C1 segment of cervical spinal cord (tissue), 14 donors: ENCODE data around the gene IRS1.
A peak's percentile ranks its signal among the peaks of the same experiment; 100 is the strongest.

Source experiments
- DNase-seq, 14 donors: peaks; one replicate each; lab custom pipeline; 2025; lab: John Stamatoyannopoulos, UW

IRS1 gene

GRCh38 chr2:226818930-226819329 lies 19.3 kb upstream of the IRS1 start:
- no peak for DNase-seq

- peak in 1 of 14 donors; percentile 8 for DNase-seq
These were observed 13.6 kb upstream of the IRS1 start for GRCh38 chr2:226813148-226813701.

GRCh38 chr2:226803410-226803809 lies 3.8 kb upstream of the IRS1 start:
- DNase-seq: no peak

- peak in 2 of 14 donors; percentile 18 to 70 for DNase-seq
These were observed 3.0 kb upstream of the IRS1 start for GRCh38 chr2:226802573-226802972.

- peak; percentile 63 to 98 (median 88) for DNase-seq
These were observed 1.5 kb upstream of the IRS1 start for GRCh38 chr2:226800941-226801784.

- DNase-seq: peak in 5 of 14 donors; percentile 43 to 77 (median 58)
These were observed 638 bp upstream of the IRS1 start for GRCh38 chr2:226799976-226800940.

GRCh38 chr2:226798422-226799210 lies 1.0 kb downstream of the IRS1 start:
- peak in 4 of 14 donors; percentile 46 to 70 (median 56) for DNase-seq

GRCh38 chr2:226797989-226798421 lies 1.6 kb downstream of the IRS1 start:
- DNase-seq: peak in 1 of 14 donors; percentile 21

- no peak for DNase-seq
These were observed 2.2 kb downstream of the IRS1 start for GRCh38 chr2:226797289-226797988.

GRCh38 chr2:226796840-226797288 lies 2.8 kb downstream of the IRS1 start:
- DNase-seq: peak in 1 of 14 donors; percentile 9

- DNase-seq: no peak
These were observed 3.4 kb downstream of the IRS1 start for GRCh38 chr2:226796012-226796839.

GRCh38 chr2:226795281-226796011 lies 4.2 kb downstream of the IRS1 start:
- peak in 1 of 14 donors; percentile 42 for DNase-seq

- DNase-seq: peak in 1 of 14 donors; percentile 39
These were observed 4.9 kb downstream of the IRS1 start for GRCh38 chr2:226794751-226795171.

- peak in 1 of 14 donors; percentile 44 for DNase-seq
These were observed 5.4 kb downstream of the IRS1 start for GRCh38 chr2:226794196-226794661.

GRCh38 chr2:226793646-226794045 lies 6.0 kb downstream of the IRS1 start:
- peak in 1 of 14 donors; percentile 47 for DNase-seq

GRCh38 chr2:226792155-226792881 lies 7.3 kb downstream of the IRS1 start:
- peak in 3 of 14 donors; percentile 9 to 56 (median 21) for DNase-seq

- DNase-seq: peak; percentile 22 to 93 (median 86)
These were observed 8.0 kb downstream of the IRS1 start for GRCh38 chr2:226791487-226792081.
